ENCODE results near the gene MARVELD1. TPM values are rescaled to one million over a fixed set of nuclear protein-coding genes. Genes with fewer than 3 reads are reported as not detected.

MARVELD1 gene
- total RNA-seq, 1 donor from 2014 or later: 75.4 TPM

DNA sequence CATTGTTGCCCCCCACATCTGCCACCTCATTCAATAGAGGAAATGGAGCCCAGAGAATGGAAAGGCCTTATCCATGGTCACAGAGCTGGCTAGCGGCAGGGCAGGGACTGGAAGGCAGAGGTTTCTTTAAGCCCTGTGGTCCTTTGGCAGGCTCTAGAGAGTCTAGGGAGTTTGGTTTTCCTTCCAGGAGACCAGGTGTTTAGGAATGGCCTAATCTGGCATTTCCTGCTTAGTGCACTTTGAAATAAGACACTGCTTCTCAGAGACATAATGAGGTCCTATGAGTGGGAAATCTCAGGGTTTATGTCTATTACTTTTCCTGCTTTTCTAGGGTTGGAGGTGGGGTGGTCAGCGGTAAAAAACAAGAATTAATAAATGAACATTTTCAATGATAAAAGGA, 6.1 kb downstream of the MARVELD1 start:
- no peak overlapping the region for H3K4me3 Mint-ChIP-seq
- TF ChIP-seq, protein P1, sequence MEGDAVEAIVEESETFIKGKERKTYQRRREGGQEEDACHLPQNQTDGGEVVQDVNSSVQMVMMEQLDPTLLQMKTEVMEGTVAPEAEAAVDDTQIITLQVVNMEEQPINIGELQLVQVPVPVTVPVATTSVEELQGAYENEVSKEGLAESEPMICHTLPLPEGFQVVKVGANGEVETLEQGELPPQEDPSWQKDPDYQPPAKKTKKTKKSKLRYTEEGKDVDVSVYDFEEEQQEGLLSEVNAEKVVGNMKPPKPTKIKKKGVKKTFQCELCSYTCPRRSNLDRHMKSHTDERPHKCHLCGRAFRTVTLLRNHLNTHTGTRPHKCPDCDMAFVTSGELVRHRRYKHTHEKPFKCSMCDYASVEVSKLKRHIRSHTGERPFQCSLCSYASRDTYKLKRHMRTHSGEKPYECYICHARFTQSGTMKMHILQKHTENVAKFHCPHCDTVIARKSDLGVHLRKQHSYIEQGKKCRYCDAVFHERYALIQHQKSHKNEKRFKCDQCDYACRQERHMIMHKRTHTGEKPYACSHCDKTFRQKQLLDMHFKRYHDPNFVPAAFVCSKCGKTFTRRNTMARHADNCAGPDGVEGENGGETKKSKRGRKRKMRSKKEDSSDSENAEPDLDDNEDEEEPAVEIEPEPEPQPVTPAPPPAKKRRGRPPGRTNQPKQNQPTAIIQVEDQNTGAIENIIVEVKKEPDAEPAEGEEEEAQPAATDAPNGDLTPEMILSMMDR (IDR thresholded peaks at IDR 0.05; ENCODE audit: unreplicated experiment): no peak
- no peaks in the 10 kb centered on the region for H3K27me3 Mint-ChIP-seq (ENCODE audit: low read depth)
- peak overlapping the region; percentile 76 for H3K27ac Mint-ChIP-seq
- no peak for DNase-seq (ENCODE audit: low spot score in 2 of 2, unreplicated experiment in 2 of 2)
- no peaks in the 10 kb centered on the region for H3K9me3 Mint-ChIP-seq
- H3K36me3 Mint-ChIP-seq: peaks cover 21% of the 10 kb centered on the region
- peaks cover 47% of the 10 kb centered on the region for H3K4me1 Mint-ChIP-seq

GRCh38 chr10:97721871-97722780, 8.6 kb downstream of the MARVELD1 start:
- TF ChIP-seq, protein P1 (IDR thresholded peaks at IDR 0.05; ENCODE audit: unreplicated experiment): no peak
- no peak overlapping the region for H3K27ac Mint-ChIP-seq
- H3K27me3 Mint-ChIP-seq (ENCODE audit: low read depth): no peaks in the 10 kb centered on the region
- no peak for DNase-seq (ENCODE audit: low spot score in 2 of 2, unreplicated experiment in 2 of 2)
- H3K36me3 Mint-ChIP-seq: peaks cover 18% of the 10 kb centered on the region
- H3K4me3 Mint-ChIP-seq: no peak overlapping the region
- H3K4me1 Mint-ChIP-seq: peaks cover 27% of the 10 kb centered on the region
- H3K9me3 Mint-ChIP-seq: no peaks in the 10 kb centered on the region

GRCh38 chr10:97723001-97723400, 9.5 kb downstream of the MARVELD1 start:
- Mint-ChIP-seq H3K27me3 (ENCODE audit: low read depth) (no peaks in the 10 kb centered on the region), H3K4me3 (no peak overlapping the region), H3K9me3 (no peaks in the 10 kb centered on the region), H3K27ac (no peak overlapping the region), H3K4me1 (peaks cover 18% of the 10 kb centered on the region), H3K36me3 (peaks cover 12% of the 10 kb centered on the region)
- no peak for DNase-seq (ENCODE audit: low spot score in 2 of 2, unreplicated experiment in 2 of 2)
- TF ChIP-seq, protein P1 (IDR thresholded peaks at IDR 0.05; ENCODE audit: unreplicated experiment): no peak

- H3K27me3 Mint-ChIP-seq (ENCODE audit: low read depth): no peaks in the 10 kb centered on the region
- H3K27ac Mint-ChIP-seq: no peak overlapping the region
- no peaks in the 10 kb centered on the region for H3K9me3 Mint-ChIP-seq
- DNase-seq (ENCODE audit: low spot score in 2 of 2, unreplicated experiment in 2 of 2): no peak
- H3K4me3 Mint-ChIP-seq: no peak overlapping the region
- TF ChIP-seq, protein P1 (IDR thresholded peaks at IDR 0.05; ENCODE audit: unreplicated experiment): no peak
- peaks cover 4% of the 10 kb centered on the region for H3K4me1 Mint-ChIP-seq
- peaks cover 10% of the 10 kb centered on the region for H3K36me3 Mint-ChIP-seq
Measured at GRCh38 chr10:97724341-97724941, 10.9 kb downstream of the MARVELD1 start.

GRCh38 chr10:97726636-97727178, 13.2 kb downstream of the MARVELD1 start:
- TF ChIP-seq, protein P1 (IDR thresholded peaks at IDR 0.05; ENCODE audit: unreplicated experiment): no peak
- Mint-ChIP-seq H3K36me3 (peaks cover 6% of the 10 kb centered on the region), H3K4me1 (no peaks in the 10 kb centered on the region), H3K4me3 (peak overlapping the region; percentile 30), H3K27ac (no peak overlapping the region), H3K27me3 (ENCODE audit: low read depth) (no peaks in the 10 kb centered on the region), H3K9me3 (no peaks in the 10 kb centered on the region)
- DNase-seq (ENCODE audit: low spot score in 2 of 2, unreplicated experiment in 2 of 2): no peak
